Right lobe of liver (tissue), 4 donors: ENCODE measurements around the gene CEP295NL.

Experiments
- CTCF ChIP-seq, 4 donors: fragments of 200-600 bp in 3 of 4; fragments of 450-650 bp in 1 of 4; IDR thresholded peaks; one replicate each; pipeline versions ENCODE4 v1.5.1 to v1.8.0; 2016 to 2022; ENCODE audit warnings: antibody characterized with exemption in 4 of 4, mild to moderate bottlenecking in 2 of 4
- POLR2A ChIP-seq: fragments of 450-650 bp; IDR thresholded peaks from one replicate; pipeline ENCODE4 v1.6.1; 2017; ENCODE audit warnings: antibody characterized with exemption, mild to moderate bottlenecking
- donor health status: DM: no; HTN: no; CAD: no.
- donor health status: DM: no; HTN: no; CAD: no.
- donor health status: DM: no; HTN: yes; CAD: no.

- TF ChIP-seq CTCF (IDR thresholded peaks at IDR 0.05) (no peak), POLR2A (no peak)
Measured at GRCh38 chr17:78896834-78897663, 6.0 kb downstream of the CEP295NL start.
